Measurements from ENCODE around the gene ALDH1A1.

ALDH1A1 gene

DNA sequence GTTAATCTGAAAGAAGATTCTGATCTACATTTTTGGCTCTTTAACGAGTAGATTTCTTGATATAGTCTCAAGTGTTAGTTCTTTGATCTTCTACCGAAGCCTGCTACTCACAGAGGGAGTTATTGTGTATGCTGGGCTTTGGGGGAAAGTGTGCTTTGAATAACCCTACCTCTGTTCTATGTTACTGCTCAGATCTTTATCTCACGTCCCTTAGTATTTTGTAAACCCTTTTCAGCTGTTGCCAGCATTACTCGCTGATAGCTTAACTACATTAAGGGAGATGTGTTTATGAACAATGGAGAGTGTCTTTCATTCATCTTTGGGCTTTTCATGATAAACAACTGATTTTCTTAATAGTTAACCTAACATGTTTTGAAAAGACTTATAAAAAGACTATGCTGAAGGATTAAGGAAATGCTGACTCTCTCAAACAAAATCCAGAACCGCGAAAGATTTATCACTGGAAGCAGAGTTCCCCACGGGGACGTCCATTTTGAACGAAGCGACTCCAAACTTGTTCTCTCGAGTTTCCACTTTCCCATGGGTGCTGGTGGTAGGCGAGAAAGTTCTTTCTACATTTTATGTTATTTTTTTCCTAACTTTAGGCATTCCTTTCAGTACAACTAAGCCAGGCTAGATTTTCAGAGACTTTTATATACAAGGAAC is 27.9 kb upstream of the ALDH1A1 start:
- in situ Hi-C loops (cut with HindIII; ENCODE audit: low sequenced_read_pairs), result loop anchor here (25.0 kb wide), 1 partner anchor 107 kb away; no protein-coding TSS in a partner anchor

DNA sequence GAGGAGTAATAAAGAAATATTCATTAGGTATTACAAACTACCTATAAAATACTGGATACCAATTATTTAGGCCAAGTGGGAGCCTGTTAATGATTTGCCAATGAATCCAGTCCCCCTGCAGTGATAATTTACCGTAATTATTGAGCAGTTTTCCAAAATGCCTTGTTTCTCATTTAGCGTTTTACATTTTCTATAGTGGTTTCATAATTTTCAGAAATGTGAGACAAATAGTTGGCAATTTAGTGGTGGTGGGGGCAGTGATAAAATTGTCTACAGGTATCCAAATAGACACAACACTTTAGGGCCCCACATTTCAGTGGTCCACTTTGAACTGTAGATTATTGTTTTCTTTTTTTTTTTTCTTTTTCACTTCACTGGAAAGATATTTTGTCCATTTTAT is 27.3 kb upstream of the ALDH1A1 start:
- in situ Hi-C loops (cut with HindIII; ENCODE audit: low sequenced_read_pairs), result loop anchor here (25.0 kb wide), 1 partner anchor 107 kb away; no protein-coding TSS in a partner anchor

DNA sequence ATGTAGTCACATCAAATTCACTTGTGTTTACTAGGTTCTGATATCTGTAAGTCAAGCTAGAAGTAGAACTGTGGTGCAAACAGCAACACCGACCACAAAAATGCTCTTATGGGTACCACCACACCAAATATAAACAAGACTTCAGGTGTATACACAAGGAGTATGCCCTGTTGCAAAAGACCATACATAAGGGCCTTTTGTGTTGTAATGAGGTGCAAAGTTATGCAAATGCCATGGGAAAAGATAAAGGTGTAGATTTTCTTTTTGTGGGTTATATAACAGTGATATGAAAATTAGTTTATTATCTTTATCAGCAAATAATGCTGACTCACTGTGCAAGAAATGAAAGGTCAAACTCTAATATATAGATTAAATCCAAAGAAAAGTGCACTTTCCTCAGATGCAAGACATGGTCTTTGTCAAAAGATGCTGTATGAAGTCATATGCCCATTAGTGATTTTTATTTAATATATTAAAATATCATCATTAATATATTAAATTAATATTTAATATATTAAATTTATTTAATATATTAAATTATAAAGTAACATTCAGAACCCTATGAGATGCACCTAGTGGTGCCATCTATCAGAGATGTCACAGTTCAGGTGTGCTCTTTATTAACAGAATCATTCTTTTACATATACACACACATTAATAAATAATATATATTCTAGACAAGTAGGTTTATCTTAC is 26.7 kb upstream of the ALDH1A1 start:
- in situ Hi-C loops (cut with HindIII; ENCODE audit: low sequenced_read_pairs), result loop anchor here (25.0 kb wide), 1 partner anchor 108 kb away; no protein-coding TSS in a partner anchor

DNA sequence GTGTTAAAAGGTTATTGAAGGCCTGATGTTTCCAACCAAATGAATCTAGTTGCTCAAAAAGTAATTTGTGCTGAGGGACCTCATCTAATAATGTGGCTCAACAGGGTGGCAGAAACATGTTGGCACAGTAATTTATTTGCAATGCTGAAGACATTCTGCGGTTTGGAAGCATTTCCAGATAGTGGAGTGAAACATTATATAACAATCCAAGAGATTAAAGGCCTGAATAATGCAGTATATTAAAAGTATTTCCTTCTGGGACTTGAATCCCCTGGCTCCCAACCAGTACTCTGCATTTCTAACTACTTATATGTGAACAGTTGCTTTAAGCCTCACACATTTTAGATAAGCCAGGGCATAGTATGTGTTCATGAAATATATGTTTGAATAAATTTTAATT is 25.9 kb upstream of the ALDH1A1 start:
- in situ Hi-C loops (cut with HindIII; ENCODE audit: low sequenced_read_pairs), result loop anchor here (25.0 kb wide), 1 partner anchor 109 kb away; no protein-coding TSS in a partner anchor

DNA sequence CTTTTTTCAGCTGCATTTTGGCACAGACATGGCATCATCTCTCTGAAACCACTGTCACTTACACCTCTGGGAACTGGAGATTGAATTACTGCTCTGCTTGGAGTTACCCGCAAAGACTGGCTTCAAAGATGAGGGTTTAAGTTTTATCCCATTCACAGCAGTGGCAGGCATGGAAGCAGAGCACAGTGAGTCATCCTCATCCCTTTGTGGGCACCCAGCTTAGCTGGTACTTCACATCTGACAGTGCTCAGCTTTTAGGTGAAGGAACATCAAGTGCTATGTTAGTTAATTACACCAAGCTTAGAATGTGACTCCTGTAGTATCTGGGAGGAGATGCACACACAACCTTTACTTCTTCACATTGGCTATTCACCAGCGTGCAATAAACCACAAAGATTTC is 24.8 kb upstream of the ALDH1A1 start:
- in situ Hi-C loops (cut with HindIII; ENCODE audit: low sequenced_read_pairs), result loop anchor here (25.0 kb wide), 1 partner anchor 110 kb away; no protein-coding TSS in a partner anchor

DNA sequence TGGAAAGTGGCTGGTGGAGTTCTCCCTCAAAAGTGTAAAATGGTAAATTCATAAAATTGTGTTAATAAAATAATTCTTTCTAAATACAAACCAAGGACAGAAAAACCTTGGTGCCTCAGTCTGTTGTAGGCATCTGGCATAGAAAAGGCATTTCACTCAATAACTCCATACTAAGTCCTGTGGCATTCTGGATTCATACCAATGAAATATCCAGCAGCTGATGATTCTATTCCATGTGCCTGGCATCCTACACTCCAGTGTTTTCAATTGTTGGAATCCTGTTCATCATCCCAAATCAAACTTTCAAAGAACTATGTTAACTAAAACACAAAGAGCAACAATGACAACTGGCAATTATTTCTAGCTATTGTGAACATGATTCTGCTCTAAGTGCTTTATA is 21.6 kb upstream of the ALDH1A1 start:
- in situ Hi-C loops (cut with HindIII; ENCODE audit: low sequenced_read_pairs), result no loop called here

DNA sequence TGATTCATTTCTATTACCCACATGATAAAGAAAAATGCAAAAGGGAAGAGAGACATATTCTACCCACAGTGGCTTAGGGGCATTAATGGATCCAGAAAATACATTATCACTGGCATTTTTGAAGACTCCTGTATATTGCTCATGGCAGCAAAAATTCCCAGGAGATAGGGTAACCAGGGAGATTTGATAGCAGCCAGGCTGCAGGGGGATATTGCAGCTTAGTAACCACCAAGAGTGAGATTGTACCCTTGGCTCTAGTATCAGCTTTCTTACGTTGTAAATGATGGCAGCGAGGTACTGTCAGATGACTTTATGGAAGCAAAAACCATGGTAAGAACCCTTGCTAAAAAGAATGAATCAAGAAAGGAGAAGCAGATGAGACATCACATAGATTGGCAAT is 19.8 kb upstream of the ALDH1A1 start:
- in situ Hi-C loops (cut with HindIII; ENCODE audit: low sequenced_read_pairs), result no loop called here

DNA sequence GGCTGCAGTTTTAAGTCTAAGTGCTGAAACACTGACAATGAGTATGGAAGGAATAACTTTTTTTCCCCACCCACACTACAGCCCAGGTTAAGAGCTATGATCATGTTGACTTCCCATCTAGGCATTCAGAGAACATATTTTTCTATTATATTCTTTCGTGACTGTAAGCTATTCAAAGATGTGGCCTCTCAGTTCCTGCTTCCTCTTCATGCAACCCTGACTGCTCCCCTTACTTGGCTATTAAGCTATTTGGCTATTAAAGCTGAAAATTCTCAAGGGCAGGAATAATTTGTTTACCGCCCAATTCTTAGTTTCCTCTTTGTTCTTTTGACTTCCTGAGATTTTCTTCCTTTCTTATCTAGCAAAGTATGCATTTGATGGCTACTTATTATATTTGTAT is 18.6 kb upstream of the ALDH1A1 start:
- in situ Hi-C loops (cut with HindIII; ENCODE audit: low sequenced_read_pairs), result no loop called here

DNA sequence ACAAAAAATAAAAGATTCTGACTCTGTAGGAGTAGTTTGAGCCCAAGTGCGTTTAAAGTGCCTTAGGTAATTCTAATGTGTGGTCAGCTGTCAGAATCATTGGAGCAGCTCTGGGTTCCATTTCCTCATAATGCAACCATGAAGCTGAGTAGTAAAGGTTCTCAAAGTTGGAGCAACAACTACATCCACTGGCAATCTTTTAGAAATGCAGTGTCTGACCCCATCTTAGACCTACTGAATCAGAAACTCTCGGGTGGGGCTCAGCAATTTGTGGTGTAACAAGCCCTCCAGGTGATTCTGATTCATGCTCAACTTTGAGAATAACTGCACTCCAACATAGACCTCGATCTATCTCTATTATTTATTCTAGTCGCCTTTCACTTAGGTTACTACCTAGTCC is 7.6 kb upstream of the ALDH1A1 start:
- in situ Hi-C loops (cut with HindIII; ENCODE audit: low sequenced_read_pairs), result no loop called here

DNA sequence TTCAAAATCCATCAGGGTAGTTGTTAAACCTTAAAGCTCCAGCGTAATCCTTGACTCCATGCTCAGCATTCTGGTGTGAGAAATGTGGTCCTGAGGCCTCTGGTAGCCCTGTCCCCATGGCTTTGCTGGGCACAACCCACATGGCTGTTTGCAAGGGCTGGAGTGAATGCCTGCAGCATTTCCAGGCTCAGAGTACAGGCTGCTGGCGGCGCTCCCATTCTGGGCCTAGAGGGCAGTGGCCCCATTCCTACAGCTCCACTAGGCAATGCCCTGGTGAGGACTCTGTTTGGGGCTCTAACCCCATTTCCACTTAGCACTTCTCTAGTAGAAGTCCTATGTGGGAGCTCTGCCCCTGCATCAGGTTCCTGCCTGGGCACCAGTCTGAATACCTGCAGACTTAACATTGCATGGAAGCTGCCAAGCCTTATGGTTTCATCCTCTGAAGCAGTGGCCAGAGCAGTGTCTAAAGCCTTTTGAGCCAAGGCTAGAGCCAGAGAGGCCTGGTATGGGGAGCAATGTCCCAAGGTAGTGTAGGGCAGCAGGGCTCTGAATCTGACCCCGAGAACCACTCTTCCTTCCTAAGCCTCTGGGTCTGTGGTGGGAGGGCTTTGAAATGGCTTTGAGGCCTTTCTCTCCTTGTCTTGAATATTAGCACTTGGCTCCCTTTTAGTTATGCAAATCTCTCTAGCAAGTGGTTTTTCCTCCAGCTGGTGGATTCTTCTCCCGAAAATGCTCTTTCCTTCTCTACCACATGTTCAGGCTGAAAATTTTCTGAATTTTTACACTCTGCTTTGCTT is 5.8 kb upstream of the ALDH1A1 start:
- in situ Hi-C loops (cut with HindIII; ENCODE audit: low sequenced_read_pairs), result no loop called here

DNA sequence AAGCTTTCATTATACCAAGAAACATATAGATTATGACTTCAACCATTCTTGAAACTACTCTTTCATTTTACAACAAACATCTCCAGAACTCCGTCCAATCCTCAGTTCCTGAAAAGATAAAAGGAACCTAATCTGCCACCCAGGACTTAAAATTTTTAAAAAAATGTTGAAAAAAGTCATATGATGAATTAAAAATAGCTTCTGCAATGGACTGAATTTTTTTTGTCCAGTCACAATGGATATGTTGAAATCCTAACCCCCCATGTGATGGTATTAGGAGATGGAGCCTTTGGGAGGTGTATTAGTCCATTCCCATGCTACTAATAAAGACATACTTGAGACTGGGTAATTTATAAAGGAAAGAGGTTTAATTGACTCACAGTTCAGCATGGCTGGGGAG is 2.7 kb upstream of the ALDH1A1 start:
- in situ Hi-C loops (cut with HindIII; ENCODE audit: low sequenced_read_pairs), result no loop called here

DNA sequence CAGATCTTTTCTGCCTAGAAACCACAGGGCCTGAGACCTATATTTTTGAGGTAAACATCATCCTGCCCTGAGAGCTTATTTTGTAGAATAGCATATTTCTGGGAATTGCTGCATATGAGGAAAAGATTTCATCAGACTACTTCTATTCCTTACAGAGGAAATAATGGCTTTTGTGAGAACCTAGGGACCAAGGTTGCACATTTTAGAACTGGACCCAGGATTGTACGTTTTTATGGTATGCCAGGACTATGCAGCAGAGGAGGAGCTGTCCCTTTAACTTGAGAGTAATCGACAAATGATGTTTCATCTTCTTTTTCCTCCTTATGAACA is 2.2 kb upstream of the ALDH1A1 start:
- in situ Hi-C loops (cut with HindIII; ENCODE audit: low sequenced_read_pairs), result no loop called here

DNA sequence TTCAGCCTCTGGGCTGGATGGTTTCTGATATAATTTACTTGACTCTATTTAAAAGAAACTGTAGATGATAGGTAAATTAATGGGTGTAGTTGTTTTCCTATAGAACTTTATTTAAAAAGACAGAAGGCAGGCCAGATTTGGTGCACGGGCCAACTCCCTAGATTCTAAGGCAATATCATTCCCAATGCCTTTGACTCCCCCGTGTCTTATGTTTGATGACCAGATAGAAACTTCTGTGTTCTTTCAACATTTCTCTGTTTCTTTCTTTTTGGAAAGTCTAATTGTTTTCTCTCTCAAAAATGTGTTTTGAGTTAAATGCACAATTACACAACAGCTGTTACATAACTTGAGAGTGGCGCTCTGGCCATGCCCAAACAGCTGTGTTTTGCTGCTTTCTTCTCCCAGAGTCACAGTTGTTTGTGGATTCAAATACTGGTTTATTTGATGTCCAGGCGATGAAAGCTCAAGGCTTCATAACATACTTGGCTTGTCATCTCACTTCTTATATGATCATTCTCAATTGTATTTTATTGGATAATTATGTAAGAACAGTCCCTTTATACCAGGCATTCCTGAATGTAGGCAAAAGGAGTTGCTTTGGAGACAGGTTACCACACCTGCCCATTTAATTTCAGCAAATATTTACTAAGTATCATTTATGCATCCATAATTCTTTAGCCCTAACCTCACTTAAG is 1.7 kb upstream of the ALDH1A1 start:
- in situ Hi-C loops (cut with HindIII; ENCODE audit: low sequenced_read_pairs), result no loop called here

DNA sequence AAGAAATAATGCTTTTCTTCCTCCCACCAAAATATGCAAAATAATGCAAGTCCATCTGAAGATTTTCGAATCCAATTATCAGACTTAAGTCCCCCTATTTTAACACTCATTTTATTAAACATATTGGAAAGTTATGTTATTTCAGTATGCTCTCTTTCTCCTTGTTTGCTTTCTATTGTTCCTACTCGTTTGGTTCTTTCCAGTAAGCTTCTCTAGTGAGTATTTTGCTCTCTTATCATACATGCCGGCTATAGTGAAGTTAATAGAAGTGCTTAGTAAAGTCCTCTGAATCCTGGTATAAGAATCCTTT is 517 bp downstream of the ALDH1A1 start:
- in situ Hi-C loops (cut with HindIII; ENCODE audit: low sequenced_read_pairs), result no loop called here

DNA sequence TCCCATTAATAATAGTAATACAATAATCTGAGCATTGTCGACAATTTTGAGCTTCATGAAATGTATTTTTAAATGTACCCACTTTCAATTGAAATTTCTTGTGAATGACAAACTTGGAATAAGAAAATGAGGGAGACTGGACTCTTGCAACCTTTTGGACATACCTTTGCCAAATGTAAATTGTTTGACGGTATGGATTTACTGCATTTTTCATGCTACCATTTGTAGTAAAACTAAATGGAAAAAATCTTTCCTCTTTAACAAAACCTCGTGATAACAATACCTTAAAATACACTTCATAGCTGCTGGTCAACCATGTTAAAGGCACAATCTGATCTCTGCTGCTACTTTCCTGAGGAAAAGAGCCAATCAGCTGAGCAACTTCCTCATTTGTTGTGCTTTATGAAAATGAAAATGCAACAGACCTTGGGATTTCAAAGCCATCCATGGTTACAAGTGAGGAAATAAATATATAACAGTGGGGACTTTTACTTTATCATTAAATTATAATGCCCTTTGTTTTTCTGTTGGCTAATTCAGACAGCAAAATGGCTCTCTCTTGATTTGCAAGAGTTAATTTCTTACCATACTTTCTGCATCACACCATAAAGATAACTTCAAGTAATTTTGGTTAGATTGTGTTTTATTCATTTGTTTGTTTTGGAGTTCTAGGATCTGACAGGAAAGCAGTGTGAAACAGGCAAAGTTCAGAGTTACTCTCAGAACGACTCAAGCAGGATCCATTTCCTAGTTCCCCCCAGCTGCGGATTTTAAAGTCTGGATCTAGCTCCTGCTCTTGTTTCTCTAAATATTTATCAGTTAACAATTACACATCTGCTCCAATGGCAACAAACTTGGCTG is 1.1 kb downstream of the ALDH1A1 start:
- in situ Hi-C loops (cut with HindIII; ENCODE audit: low sequenced_read_pairs), result no loop called here

DNA sequence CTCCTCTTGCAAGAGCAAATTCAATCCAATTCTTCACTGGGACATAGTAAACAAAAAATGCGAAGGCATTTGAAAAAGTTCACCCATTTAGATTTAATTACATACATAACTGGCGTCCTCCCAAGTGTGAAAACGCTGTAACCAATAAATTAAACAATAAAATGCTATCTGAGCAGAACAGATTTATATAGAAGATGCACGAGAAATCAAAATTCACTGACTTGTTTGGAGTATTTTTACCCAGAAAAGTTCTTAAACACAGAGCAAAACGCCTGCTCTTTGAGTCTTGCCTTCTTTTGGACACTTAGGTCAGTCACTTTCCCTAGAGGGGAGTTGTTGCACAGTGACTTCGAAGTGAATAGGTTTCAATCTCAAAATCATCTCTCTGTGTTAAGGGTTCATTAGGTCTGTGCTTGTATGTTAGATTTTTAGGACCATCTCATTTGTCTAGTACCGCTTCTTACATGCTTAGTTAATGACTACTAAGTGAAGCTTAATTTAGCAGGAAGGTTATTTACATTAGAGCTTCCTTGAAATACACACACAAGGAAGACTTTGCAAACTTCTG is 1.9 kb downstream of the ALDH1A1 start:
- in situ Hi-C loops (cut with HindIII; ENCODE audit: low sequenced_read_pairs), result no loop called here

DNA sequence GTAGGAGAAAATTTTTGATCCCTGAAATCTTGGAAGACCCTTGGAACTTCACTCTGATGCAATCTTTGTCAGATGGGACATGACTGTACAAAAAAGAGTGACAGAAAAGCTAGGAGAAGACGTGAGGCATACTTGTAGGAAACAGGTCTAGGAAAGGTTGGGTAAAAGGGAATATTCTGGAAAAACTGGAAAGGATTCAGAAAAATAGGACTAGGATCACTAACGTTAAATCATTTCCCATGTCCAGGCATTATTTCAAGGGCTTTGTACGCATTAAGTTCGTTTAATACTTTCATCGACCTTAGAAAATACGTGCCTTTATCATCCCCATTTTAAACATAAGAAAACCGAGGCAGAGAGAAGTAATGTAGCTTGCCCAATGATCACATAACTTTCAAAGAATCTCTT is 2.9 kb downstream of the ALDH1A1 start:
- in situ Hi-C loops (cut with HindIII; ENCODE audit: low sequenced_read_pairs), result no loop called here

DNA sequence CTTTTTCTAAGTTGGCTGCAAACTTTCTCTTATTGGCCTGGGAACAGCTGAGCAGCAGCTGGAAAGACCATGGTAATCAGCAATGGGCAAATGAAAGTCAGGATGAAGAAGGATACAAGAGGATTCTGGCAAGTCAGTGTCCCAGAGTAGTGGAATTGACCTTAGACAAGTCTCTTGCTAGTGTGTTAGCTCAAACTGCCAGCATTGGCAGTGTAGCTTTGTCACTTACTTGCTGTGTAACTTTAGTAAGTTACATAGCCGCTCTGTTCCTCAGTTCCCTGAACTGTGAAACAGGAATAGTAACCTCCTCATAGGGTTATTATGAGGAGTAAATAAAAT is 3.6 kb downstream of the ALDH1A1 start:
- in situ Hi-C loops (cut with HindIII; ENCODE audit: low sequenced_read_pairs), result no loop called here

DNA sequence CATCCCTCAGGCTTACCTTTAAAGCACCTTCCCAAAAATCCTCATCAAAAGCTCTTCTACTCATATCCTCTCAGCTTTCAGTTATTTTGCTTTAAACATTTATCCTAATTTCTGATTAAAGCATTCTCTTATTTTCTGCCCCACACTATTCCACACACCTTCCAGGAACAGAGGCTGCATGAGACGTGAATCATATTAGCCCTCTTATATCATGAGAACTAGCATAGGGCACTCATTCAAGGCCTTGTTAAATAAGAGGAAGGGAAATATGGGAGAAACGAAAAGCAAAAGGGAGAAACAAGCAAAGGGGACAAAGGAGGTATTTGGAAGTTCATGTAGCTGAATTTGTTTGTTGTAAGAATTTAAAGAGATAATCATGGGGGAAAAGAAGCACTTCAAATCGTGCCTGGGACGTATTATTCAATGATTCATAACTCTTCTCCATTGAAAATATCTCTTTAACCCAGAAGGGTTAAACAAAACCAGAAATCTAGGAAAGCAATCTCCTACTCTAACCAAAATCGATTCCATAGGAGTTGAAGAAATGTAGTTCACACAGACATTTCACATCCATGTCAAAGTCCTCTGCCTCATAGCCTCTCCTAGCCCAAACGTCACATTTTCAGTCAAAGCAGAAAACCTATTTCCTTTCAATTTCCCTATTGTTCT is 4.1 kb downstream of the ALDH1A1 start:
- in situ Hi-C loops (cut with HindIII; ENCODE audit: low sequenced_read_pairs), result no loop called here

DNA sequence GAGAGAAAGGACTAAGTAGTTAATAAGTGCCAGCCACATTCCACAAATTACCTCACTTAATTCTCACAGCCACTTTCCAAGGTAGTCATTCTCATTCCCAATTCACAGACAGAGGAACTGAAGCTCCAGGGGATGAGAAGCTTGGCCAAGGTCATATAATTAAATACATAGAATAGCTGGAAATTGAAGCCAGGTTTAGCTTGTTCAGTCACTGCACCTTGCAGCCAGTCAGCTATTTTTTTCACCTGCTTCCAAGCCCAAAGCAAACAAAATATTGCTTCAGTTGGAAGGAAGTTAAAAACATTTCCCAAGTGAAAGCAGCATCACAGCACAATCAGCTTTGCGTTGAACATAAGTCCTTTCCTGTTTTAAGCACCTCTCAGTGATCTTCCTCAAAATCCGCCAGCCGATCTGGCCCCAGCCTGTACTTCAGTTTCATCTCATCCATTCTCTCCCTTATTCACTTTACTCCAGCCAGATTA is 4.8 kb downstream of the ALDH1A1 start:
- in situ Hi-C loops (cut with HindIII; ENCODE audit: low sequenced_read_pairs), result no loop called here

Data from DLD1 (cell line).